Loucy (cell line): ENCODE results near the gene TNFSF8.

Experiments
- H2AFZ ChIP-seq: fragments of 200-600 bp; sonication (generic); 2 replicates; pipeline ENCODE4 v1.6.0; 2016; ENCODE audit warnings: antibody characterized with exemption, mild to moderate bottlenecking, low read length, moderate library complexity
- H3F3A ChIP-seq: fragments of 200-600 bp; 2 replicates; pipeline ENCODE4 v1.6.0; 2016; ENCODE audit warnings: antibody characterized with exemption, low read depth, mild to moderate bottlenecking
- H3K27me3 ChIP-seq: fragments of 200-600 bp; sonication (generic); 2 replicates; pipeline ENCODE4 v1.6.1; 2014; ENCODE audit warnings: low read length, mild to moderate bottlenecking; ENCODE audit not compliant: insufficient read depth, poor library complexity, severe bottlenecking
- H3K36me3 ChIP-seq: fragments of 200-600 bp; sonication (generic); 2 replicates; pipeline ENCODE4 v1.6.1; 2016; ENCODE audit warnings: low read length; ENCODE audit not compliant: insufficient read depth
- H3K4me1 ChIP-seq: fragments of 200-600 bp; sonication (generic); 2 replicates; pipeline ENCODE4 v1.5.1; 2014; ENCODE audit warnings: low read length, mild to moderate bottlenecking; ENCODE audit not compliant: insufficient read depth, poor library complexity, severe bottlenecking
- H3K4me2 ChIP-seq: fragments of 200-600 bp; sonication (generic); 2 replicates; pipeline ENCODE4 v1.6.0; 2014; ENCODE audit warnings: antibody characterized with exemption, low read length, low read depth, mild to moderate bottlenecking; ENCODE audit not compliant: poor library complexity, severe bottlenecking
- H3K4me3 ChIP-seq: fragments of 200-600 bp; sonication (generic); 2 replicates; pipeline ENCODE4 v1.5.1; 2014; ENCODE audit warnings: low read length, mild to moderate bottlenecking, mixed read lengths; ENCODE audit not compliant: poor library complexity, severe bottlenecking
- H3K79me2 ChIP-seq: fragments of 200-600 bp; sonication (generic); 2 replicates; pipeline ENCODE4 v1.6.1; 2014; ENCODE audit warnings: low read length; ENCODE audit not compliant: insufficient read depth
- H3K9ac ChIP-seq: fragments of 200-600 bp; sonication (generic); 2 replicates; pipeline ENCODE4 v1.6.0; 2014; ENCODE audit warnings: mild to moderate bottlenecking, low read depth, low read length, moderate library complexity; ENCODE audit not compliant: poor library complexity, severe bottlenecking
- H3K9me2 ChIP-seq: fragments of 200-600 bp; sonication (generic); replicated peaks from 2 replicates; pipeline ENCODE4 v1.6.1; 2016; ENCODE audit warnings: low read depth, low read length, mixed read lengths
- H3K9me3 ChIP-seq: fragments of 200-600 bp; sonication (generic); 2 replicates; pipeline ENCODE4 v1.6.1; 2014; ENCODE audit warnings: mild to moderate bottlenecking, antibody characterized with exemption, low read length, low read depth; ENCODE audit not compliant: insufficient read depth
- H4K20me1 ChIP-seq: fragments of 200-600 bp; sonication (generic); 2 replicates; pipeline ENCODE4 v1.6.0; 2014; ENCODE audit warnings: antibody characterized with exemption, low read length, mild to moderate bottlenecking; ENCODE audit not compliant: insufficient read depth, poor library complexity, severe bottlenecking
- CTCF ChIP-seq: fragments of 200-600 bp; sonication (generic); conservative IDR thresholded peaks from 2 replicates; pipeline ENCODE4 v1.5.1; 2014; ENCODE audit warnings: mild to moderate bottlenecking, antibody characterized with exemption, low read length
- EZH2phosphoT487 ChIP-seq: fragments of 200-600 bp; IDR thresholded peaks from 2 replicates; pipeline ENCODE4 v1.6.1; 2018; ENCODE audit warnings: antibody characterized with exemption, mild to moderate bottlenecking, moderate library complexity, borderline replicate concordance

The TNFSF8 gene

GRCh38 chr9:114893221-114894010, 37.0 kb downstream of the TNFSF8 start:
- no peaks in the 10 kb centered on the region for H3K79me2 ChIP-seq
- peaks cover 3% of the 10 kb centered on the region; the same call in 1 of the 2 replicates for H3F3A ChIP-seq
- no peaks in the 10 kb centered on the region for H3K9me3 ChIP-seq
- no peak overlapping the region for H2AFZ ChIP-seq
- H3K4me2 ChIP-seq, result no peak overlapping the region
- no peaks in the 10 kb centered on the region for H4K20me1 ChIP-seq
- peaks cover 44% of the 10 kb centered on the region for H3K4me1 ChIP-seq
- TF ChIP-seq CTCF, result no peak
- no peak for TF ChIP-seq EZH2phosphoT487
- no peak overlapping the region for H3K9ac ChIP-seq
- no peaks in the 10 kb centered on the region for H3K36me3 ChIP-seq
- no peaks in the 10 kb centered on the region for H3K9me2 ChIP-seq
- H3K27me3 ChIP-seq, result no peaks in the 10 kb centered on the region
- H3K4me3 ChIP-seq, result no peak overlapping the region

GRCh38 chr9:114889802-114890224, 40.6 kb downstream of the TNFSF8 start:
- H3K27me3 ChIP-seq, result no peaks in the 10 kb centered on the region
- no peak overlapping the region for H3K4me3 ChIP-seq
- H3K36me3 ChIP-seq, result no peaks in the 10 kb centered on the region
- H3K9ac ChIP-seq, result no peak overlapping the region
- H3K4me1 ChIP-seq, result peaks cover 34% of the 10 kb centered on the region
- H3K79me2 ChIP-seq, result no peaks in the 10 kb centered on the region
- H3K4me2 ChIP-seq, result no peak overlapping the region
- TF ChIP-seq EZH2phosphoT487, result no peak
- no peak for TF ChIP-seq CTCF
- no peak overlapping the region for H2AFZ ChIP-seq
- H3K9me2 ChIP-seq, result no peaks in the 10 kb centered on the region
- H4K20me1 ChIP-seq, result no peaks in the 10 kb centered on the region
- H3F3A ChIP-seq, result no peaks in the 10 kb centered on the region
- H3K9me3 ChIP-seq, result no peaks in the 10 kb centered on the region

DNA sequence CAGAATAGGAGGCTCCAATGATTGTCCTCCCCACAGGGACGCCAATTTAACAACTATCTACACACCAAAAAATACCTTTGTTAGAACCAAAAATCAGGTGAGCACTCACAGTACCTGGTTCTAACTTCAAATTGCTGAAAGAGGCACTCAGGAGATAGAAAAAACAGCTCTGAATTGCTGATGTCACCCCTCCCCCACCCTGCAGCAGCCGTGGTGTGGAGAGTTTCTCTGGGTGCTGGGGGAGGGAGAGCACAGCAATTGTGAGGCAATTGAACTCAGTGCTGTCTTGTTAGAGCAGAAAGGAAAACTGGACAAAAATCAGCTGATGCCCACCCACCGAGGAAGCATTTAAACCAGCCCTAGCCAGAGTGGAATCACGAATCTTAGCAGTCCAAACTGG, 41.8 kb downstream of the TNFSF8 start:
- TF ChIP-seq CTCF (no peak), EZH2phosphoT487 (no peak)
- Histone ChIP-seq H3K4me2 (no peak overlapping the region), H3K4me3 (no peak overlapping the region), H2AFZ (0 out of 2 replicates have a peak overlapping the region, but pooled peaks have one; percentile 4), H3K79me2 (no peaks in the 10 kb centered on the region), H4K20me1 (no peaks in the 10 kb centered on the region), H3K9me2 (no peaks in the 10 kb centered on the region), H3F3A (no peaks in the 10 kb centered on the region), H3K36me3 (no peaks in the 10 kb centered on the region), H3K4me1 (peaks cover 26% of the 10 kb centered on the region), H3K9me3 (no peaks in the 10 kb centered on the region), H3K27me3 (no peaks in the 10 kb centered on the region), H3K9ac (no peak overlapping the region)
